Measurements from ENCODE around the gene UMAD1. TPM values are rescaled to one million over a fixed set of nuclear protein-coding genes. Genes with fewer than 3 reads are reported as not detected.
A peak's percentile ranks its signal among the peaks of the same experiment; 100 is the strongest.

UMAD1 gene
- total and polyA plus RNA-seq, 2 of the 13 experiments (the other 11 are each of a cell fraction or from before 2014, with no cell fraction given): 16.8 to 17.6 TPM

- POLR2A ChIA-PET: no interaction called here
- WGBS (ENCODE audit: low lambda C conversion rate): 80% methylated on average over 2 of the region's 2 CpGs
Observed at GRCh38 chr7:7719236-7719635, 78.7 kb downstream of the UMAD1 start.

DNA sequence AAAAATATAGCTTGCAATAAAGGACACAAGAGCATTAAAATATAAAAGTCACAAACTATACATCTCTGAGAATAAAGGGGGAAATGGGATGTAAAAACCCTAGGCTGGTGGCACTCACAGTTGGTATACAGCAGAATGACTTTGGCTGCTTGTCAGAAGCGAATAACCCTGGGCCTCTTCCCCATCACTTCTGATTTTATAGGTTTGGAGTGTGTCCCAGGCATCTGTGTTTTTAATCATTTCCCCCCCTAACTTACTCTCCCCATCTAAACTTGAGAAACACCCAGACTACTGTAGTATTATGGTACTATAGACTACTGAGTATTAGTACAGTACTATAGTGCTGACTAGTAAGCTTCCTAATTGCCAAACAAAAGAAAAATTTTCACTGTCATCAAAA lies 79.6 kb downstream of the UMAD1 start:
- ChIA-PET POLR2A (no interaction called here), CTCF (ENCODE audit: low intra/inter-chr PET ratio, low total read pairs) (no interaction called here)
- H3K27ac ChIP-seq (ENCODE audit: extremely low read length, insufficient read depth, low read length): no peak overlapping the region
- no peak overlapping the region for H3K9ac ChIP-seq (ENCODE audit: insufficient read depth, low read depth, low read length)
- no peak overlapping the region for H3K4me2 ChIP-seq (ENCODE audit: low read depth, low read length)
- no peak overlapping the region for H2AFZ ChIP-seq (ENCODE audit: low read length)
- no peaks in the 10 kb centered on the region for H4K20me1 ChIP-seq (ENCODE audit: insufficient read depth, low read length)
- no peak for ATAC-seq
- no peak overlapping the region for H3K4me3 ChIP-seq (replicated peaks in 1 of 3; ENCODE audit: insufficient read depth in 1 of 3, low read depth in 2 of 3, low read length in 3 of 3)
- no peaks in the 10 kb centered on the region for H3K27me3 ChIP-seq (ENCODE audit: control insufficient read depth in 1 of 2, insufficient read depth in 2 of 2, low read length in 2 of 2)
- no peak for FAIRE-seq
- no peaks in the 10 kb centered on the region for H3K79me2 ChIP-seq (ENCODE audit: insufficient read depth, low read length)
- intact Hi-C loops (cut with micrococcal nuclease; ENCODE audit: unreplicated experiment) (no loop called here), in situ Hi-C loops (cut with HindIII; ENCODE audit: extremely low pct_ligation_motif_present, low pct_unique_long_range_greater_than_20kb) (no loop called here)
- H3K4me1 ChIP-seq (ENCODE audit: insufficient read depth, low read length): no peaks in the 10 kb centered on the region
- no TSS peak for BruUV-seq (replicated peaks)
- no peak for DNase-seq (ENCODE audit: low spot score)
- H3K36me3 ChIP-seq (replicated peaks in 1 of 2; ENCODE audit: control insufficient read depth in 1 of 2, insufficient read depth in 2 of 2, low read length in 2 of 2): no peaks in the 10 kb centered on the region
- no peaks in the 10 kb centered on the region for H3K9me3 ChIP-seq (ENCODE audit: low read length)
- WGBS (ENCODE audit: low lambda C conversion rate): 100% methylated on average over 1 of the region's 1 CpG
- TF ChIP-seq ZNF788 (CRISPR knock-in tag; IDR thresholded peaks at IDR 0.05; ENCODE audit: borderline replicate concordance) (no peak), ZNF326 (CRISPR knock-in tag; IDR thresholded peaks at IDR 0.05; ENCODE audit: borderline replicate concordance) (no peak), MIER3 (CRISPR knock-in tag; IDR thresholded peaks at IDR 0.05; ENCODE audit: borderline replicate concordance) (no peak), ZNF800 (CRISPR knock-in tag; IDR thresholded peaks at IDR 0.05) (no peak), ZNF160 (CRISPR knock-in tag; IDR thresholded peaks at IDR 0.05) (no peak), ISL2 (CRISPR knock-in tag; IDR thresholded peaks at IDR 0.05) (no peak), RXRA (CRISPR knock-in tag; IDR thresholded peaks at IDR 0.05) (no peak), MYNN (CRISPR knock-in tag; IDR thresholded peaks at IDR 0.05; ENCODE audit: low read depth) (no peak), TRIM24 (CRISPR knock-in tag; IDR thresholded peaks at IDR 0.05) (no peak), MIER2 (CRISPR knock-in tag; IDR thresholded peaks at IDR 0.05) (no peak), KAT2B (IDR thresholded peaks at IDR 0.05; ENCODE audit: borderline replicate concordance, low read depth, low read length) (no peak), SNAI1 (CRISPR knock-in tag; IDR thresholded peaks at IDR 0.05; ENCODE audit: borderline replicate concordance) (no peak), SP5 (CRISPR knock-in tag; IDR thresholded peaks at IDR 0.05; ENCODE audit: borderline replicate concordance, low read depth) (no peak)

More at GRCh38 chr7:7719236-7719635, 78.7 kb downstream of the UMAD1 start:
- no peak overlapping the region for H3K9ac ChIP-seq (ENCODE audit: insufficient read depth, low read depth, low read length)
- no peak overlapping the region for H3K4me3 ChIP-seq (replicated peaks in 1 of 3; ENCODE audit: insufficient read depth in 1 of 3, low read depth in 2 of 3, low read length in 3 of 3)
- DNase-seq (ENCODE audit: low spot score) (peak; percentile 37), FAIRE-seq (no peak), ATAC-seq (no peak)
- H3K9me3 ChIP-seq (ENCODE audit: low read length): no peaks in the 10 kb centered on the region
- no peaks in the 10 kb centered on the region for H3K27me3 ChIP-seq (ENCODE audit: control insufficient read depth in 1 of 2, insufficient read depth in 2 of 2, low read length in 2 of 2)
- H3K27ac ChIP-seq (ENCODE audit: extremely low read length, insufficient read depth, low read length): no peak overlapping the region
- CTCF ChIA-PET (ENCODE audit: low intra/inter-chr PET ratio, low total read pairs): no interaction called here
- no TSS peak for BruUV-seq (replicated peaks)
- H2AFZ ChIP-seq (ENCODE audit: low read length): no peak overlapping the region
- no peaks in the 10 kb centered on the region for H3K36me3 ChIP-seq (replicated peaks in 1 of 2; ENCODE audit: control insufficient read depth in 1 of 2, insufficient read depth in 2 of 2, low read length in 2 of 2)
- intact Hi-C loops (cut with micrococcal nuclease; ENCODE audit: unreplicated experiment) (no loop called here), in situ Hi-C loops (cut with HindIII; ENCODE audit: extremely low pct_ligation_motif_present, low pct_unique_long_range_greater_than_20kb) (no loop called here)
- no peak overlapping the region for H3K4me2 ChIP-seq (ENCODE audit: low read depth, low read length)
- H4K20me1 ChIP-seq (ENCODE audit: insufficient read depth, low read length): no peaks in the 10 kb centered on the region
- H3K4me1 ChIP-seq (ENCODE audit: insufficient read depth, low read length): no peaks in the 10 kb centered on the region
- TF ChIP-seq, protein P1, sequence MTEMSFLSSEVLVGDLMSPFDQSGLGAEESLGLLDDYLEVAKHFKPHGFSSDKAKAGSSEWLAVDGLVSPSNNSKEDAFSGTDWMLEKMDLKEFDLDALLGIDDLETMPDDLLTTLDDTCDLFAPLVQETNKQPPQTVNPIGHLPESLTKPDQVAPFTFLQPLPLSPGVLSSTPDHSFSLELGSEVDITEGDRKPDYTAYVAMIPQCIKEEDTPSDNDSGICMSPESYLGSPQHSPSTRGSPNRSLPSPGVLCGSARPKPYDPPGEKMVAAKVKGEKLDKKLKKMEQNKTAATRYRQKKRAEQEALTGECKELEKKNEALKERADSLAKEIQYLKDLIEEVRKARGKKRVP (CRISPR knock-in tag; IDR thresholded peaks at IDR 0.05): peak in 1 of 2 experiments; percentile 77; a peak in 2 of 4 replicates
- TF ChIP-seq CEBPB (IDR thresholded peaks at IDR 0.05; ENCODE audit: borderline replicate concordance, low read depth, low read length) (peak; percentile 78), ZNF644 (CRISPR knock-in tag; IDR thresholded peaks at IDR 0.05; ENCODE audit: low read depth) (0 out of 2 replicates have a peak, but pooled peaks have one; percentile 27), ZNF75D (CRISPR knock-in tag; IDR thresholded peaks at IDR 0.05; ENCODE audit: borderline replicate concordance) (no peak), PRMT3 (CRISPR knock-in tag; IDR thresholded peaks at IDR 0.05; ENCODE audit: borderline replicate concordance, low read depth) (no peak), CEBPG (CRISPR knock-in tag; IDR thresholded peaks at IDR 0.05) (peak; percentile 68), FOSL2 (CRISPR knock-in tag; IDR thresholded peaks at IDR 0.05) (0 out of 2 replicates have a peak, but pooled peaks have one; percentile 24), ZNF616 (CRISPR knock-in tag; IDR thresholded peaks at IDR 0.05; ENCODE audit: low read depth) (no peak), CAMTA2 (CRISPR knock-in tag; IDR thresholded peaks at IDR 0.05; ENCODE audit: borderline replicate concordance) (no peak)
- no peaks in the 10 kb centered on the region for H3K79me2 ChIP-seq (ENCODE audit: insufficient read depth, low read length)
